Mesenchymal stem cell (in vitro differentiated cells and primary cell): ENCODE results near the gene LTC4S.
A peak's percentile ranks its signal among the peaks of the same experiment; 100 is the strongest.

Experiments
- DNase-seq: peaks from one replicate; pipeline ENCODE4 v3.0.0-alpha.2; 2013
- H2AFZ ChIP-seq: one replicate; pipeline ENCODE4 v1.6.1; 2013; ENCODE audit warnings: low read depth, mild to moderate bottlenecking, control low read depth, inconsistent platforms, low read length, moderate library complexity
- H2AK5ac ChIP-seq: 2 replicates; pipeline ENCODE4 v1.6.1; 2013; ENCODE audit warnings: low read length, moderate library complexity, mild to moderate bottlenecking, inconsistent platforms; ENCODE audit not compliant: severe bottlenecking
- H2BK120ac ChIP-seq: one replicate; pipeline ENCODE4 v1.6.1; 2013; ENCODE audit warnings: low read depth, mild to moderate bottlenecking, inconsistent platforms, low read length, moderate library complexity
- H2BK12ac ChIP-seq, 2 experiments: one replicate each; pipeline ENCODE4 v1.6.1; 2013; ENCODE audit warnings: inconsistent platforms in 2 of 2, low read length in 2 of 2, mild to moderate bottlenecking in 2 of 2, moderate library complexity in 2 of 2, control low read depth in 1 of 2
- H2BK15ac ChIP-seq: one replicate; pipeline ENCODE4 v1.6.1; 2013; ENCODE audit warnings: mild to moderate bottlenecking, low read depth, inconsistent platforms; ENCODE audit not compliant: poor library complexity, severe bottlenecking
- H2BK5ac ChIP-seq: 2 replicates; pipeline ENCODE4 v1.6.1; 2013; ENCODE audit warnings: low read depth, mild to moderate bottlenecking, low read length, control low read depth, inconsistent platforms; ENCODE audit not compliant: poor library complexity, severe bottlenecking
- H3K14ac ChIP-seq, 2 experiments: one replicate each; pipeline ENCODE4 v1.6.1; 2013; ENCODE audit warnings: inconsistent platforms in 2 of 2, low read length in 2 of 2, control low read depth in 1 of 2, mild to moderate bottlenecking in 1 of 2, moderate library complexity in 1 of 2
- H3K18ac ChIP-seq, 2 experiments: one replicate each; pipeline ENCODE4 v1.6.1; 2013; ENCODE audit warnings: inconsistent platforms in 2 of 2, low read length in 2 of 2, control low read depth in 1 of 2, low read depth in 1 of 2, mild to moderate bottlenecking in 1 of 2
- H3K23ac ChIP-seq, 2 experiments: one replicate each; pipeline ENCODE4 v1.6.1; 2013; ENCODE audit warnings: inconsistent platforms in 2 of 2, low read length in 2 of 2, mild to moderate bottlenecking in 2 of 2, moderate library complexity in 2 of 2, control low read depth in 1 of 2
- H3K27ac ChIP-seq: 2 replicates; pipeline ENCODE4 v1.5.1; 2013; ENCODE audit warnings: mild to moderate bottlenecking, moderate library complexity, low read length, control low read depth, inconsistent platforms; ENCODE audit not compliant: poor library complexity, severe bottlenecking
- H3K27me3 ChIP-seq, 2 experiments: 2 replicates each; pipeline versions ENCODE4 v1.6.1 to v1.7.0; 2013; ENCODE audit warnings: low read length in 2 of 2, mild to moderate bottlenecking in 2 of 2, moderate library complexity in 2 of 2, control low read depth in 1 of 2, inconsistent platforms in 1 of 2; ENCODE audit not compliant: control insufficient read depth in 1 of 2, insufficient read depth in 1 of 2
- H3K36me3 ChIP-seq, 2 experiments: 2 replicates each; pipeline versions ENCODE4 v1.6.1 to v1.7.0; 2013; ENCODE audit warnings: low read length in 2 of 2, control low read depth in 1 of 2, inconsistent platforms in 1 of 2, low read depth in 1 of 2, mild to moderate bottlenecking in 1 of 2; ENCODE audit not compliant: insufficient read depth in 2 of 2, control insufficient read depth in 1 of 2
- H3K4ac ChIP-seq, 2 experiments: one replicate each; pipeline ENCODE4 v1.6.1; 2013; ENCODE audit warnings: inconsistent platforms in 2 of 2, low read length in 2 of 2, mild to moderate bottlenecking in 2 of 2, moderate library complexity in 2 of 2, control low read depth in 1 of 2, low read depth in 1 of 2
- H3K4me1 ChIP-seq: 2 replicates; pipeline ENCODE4 v1.6.1; 2013; ENCODE audit warnings: low read depth, low read length, control low read depth; ENCODE audit not compliant: control insufficient read depth, insufficient read depth
- H3K4me2 ChIP-seq: 2 replicates; pipeline ENCODE4 v1.6.1; 2013; ENCODE audit warnings: low read length, mild to moderate bottlenecking, inconsistent platforms; ENCODE audit not compliant: poor library complexity, severe bottlenecking
- H3K4me3 ChIP-seq, 2 experiments: 2 replicates each; pipeline versions ENCODE4 v1.5.1 to v1.7.0; 2013; ENCODE audit warnings: low read length in 2 of 2, mild to moderate bottlenecking in 2 of 2, control low read depth in 1 of 2, low read depth in 1 of 2; ENCODE audit not compliant: insufficient read depth in 1 of 2
- H3K79me1 ChIP-seq: replicated peaks from 2 replicates; pipeline ENCODE4 v1.6.1; 2013; ENCODE audit warnings: mild to moderate bottlenecking, control low read depth, low read length, inconsistent platforms; ENCODE audit not compliant: poor library complexity, severe bottlenecking
- H3K9ac ChIP-seq: 2 replicates; pipeline ENCODE4 v1.7.0; 2013; ENCODE audit warnings: mild to moderate bottlenecking, low read length, moderate library complexity
- H3K9me3 ChIP-seq: 2 replicates; pipeline ENCODE4 v1.7.0; 2013; ENCODE audit warnings: mild to moderate bottlenecking, low read length; ENCODE audit not compliant: control insufficient read depth
- H4K8ac ChIP-seq: one replicate; pipeline ENCODE4 v1.6.1; 2013; ENCODE audit warnings: inconsistent platforms, mild to moderate bottlenecking, low read length, moderate library complexity
- H4K91ac ChIP-seq: one replicate; pipeline ENCODE4 v1.6.1; 2013; ENCODE audit warnings: mild to moderate bottlenecking, low read length, inconsistent platforms
- WGBS: methylation state at CpG from one replicate; pipeline ENCODE4 v1.1.7; 2013; ENCODE audit warnings: mixed read lengths; 5-methylcytosine and 5-hydroxymethylcytosine counted together

The LTC4S gene

GRCh38 chr5:179822444-179822990 lies 28.7 kb downstream of the LTC4S start:
- Histone ChIP-seq H2BK12ac (no peak overlapping the region), H2BK120ac (no peak overlapping the region), H4K8ac (no peak overlapping the region), H2BK15ac (no peak overlapping the region), H3K14ac (peak overlapping the region in 1 of 2 experiments; percentile 96), H2AFZ (no peak overlapping the region), H3K79me1 (peaks cover 13% of the 10 kb centered on the region), H3K4me1 (peaks cover 58% of the 10 kb centered on the region), H3K23ac (peak overlapping the region in 1 of 2 experiments; percentile 51), H2BK5ac (no peak overlapping the region), H3K27ac (no peak overlapping the region), H3K4me3 (peak overlapping the region; percentile 41 to 95), H3K18ac (peak overlapping the region in 1 of 2 experiments; percentile 21), H2AK5ac (no peak overlapping the region), H3K9ac (peak overlapping the region; percentile 96), H3K4me2 (peak overlapping the region; percentile 84), H3K36me3 (peaks cover 49 to 57% of the 10 kb centered on the region in 2 experiments), H3K27me3 (no peaks in the 10 kb centered on the region), H3K4ac (no peak overlapping the region), H3K9me3 (no peaks in the 10 kb centered on the region), H4K91ac (no peak overlapping the region)
- 80% methylated on average over 8 of the region's 8 CpGs for WGBS
- peak; percentile 24 for DNase-seq

GRCh38 chr5:179823937-179824744 lies 30.4 kb downstream of the LTC4S start:
- Histone ChIP-seq H2AK5ac (no peak overlapping the region), H3K27ac (no peak overlapping the region), H3K4ac (no peak overlapping the region), H3K4me3 (peak overlapping the region in 1 of 2 experiments; percentile 95), H3K27me3 (no peaks in the 10 kb centered on the region), H3K4me2 (no peak overlapping the region), H2BK15ac (no peak overlapping the region), H3K9ac (peak overlapping the region; percentile 96), H3K9me3 (no peaks in the 10 kb centered on the region), H2BK5ac (no peak overlapping the region), H2BK120ac (no peak overlapping the region), H4K91ac (no peak overlapping the region), H3K79me1 (peaks cover 14% of the 10 kb centered on the region), H2BK12ac (no peak overlapping the region), H3K23ac (no peak overlapping the region), H2AFZ (no peak overlapping the region), H3K4me1 (peaks cover 52% of the 10 kb centered on the region), H3K18ac (no peak overlapping the region), H4K8ac (peak overlapping the region; percentile 24), H3K36me3 (peaks cover 57 to 73% of the 10 kb centered on the region in 2 experiments), H3K14ac (peak overlapping the region in 1 of 2 experiments; percentile 29)
- DNase-seq, result no peak
- 95% methylated on average over 22 of the region's 22 CpGs for WGBS

GRCh38 chr5:179824745-179825112 lies 30.9 kb downstream of the LTC4S start:
- no peak for DNase-seq
- Histone ChIP-seq H3K9me3 (no peaks in the 10 kb centered on the region), H2BK12ac (no peak overlapping the region), H2AK5ac (no peak overlapping the region), H3K79me1 (peaks cover 15% of the 10 kb centered on the region), H4K8ac (no peak overlapping the region), H2BK5ac (no peak overlapping the region), H3K18ac (no peak overlapping the region), H2AFZ (no peak overlapping the region), H3K27me3 (no peaks in the 10 kb centered on the region), H2BK15ac (no peak overlapping the region), H3K23ac (no peak overlapping the region), H4K91ac (no peak overlapping the region), H3K36me3 (peaks cover 60 to 79% of the 10 kb centered on the region in 2 experiments), H3K4me3 (peak overlapping the region in 1 of 2 experiments; percentile 95), H3K27ac (no peak overlapping the region), H2BK120ac (no peak overlapping the region), H3K4me2 (no peak overlapping the region), H3K4ac (no peak overlapping the region), H3K14ac (no peak overlapping the region), H3K9ac (peak overlapping the region; percentile 96), H3K4me1 (peaks cover 47% of the 10 kb centered on the region)
- 76% methylated on average over 1 of the region's 3 CpGs for WGBS

- Histone ChIP-seq H3K27ac (no peak overlapping the region), H2BK5ac (no peak overlapping the region), H2BK120ac (no peak overlapping the region), H3K79me1 (peaks cover 15% of the 10 kb centered on the region), H3K9me3 (no peaks in the 10 kb centered on the region), H3K9ac (peak overlapping the region; percentile 96), H3K27me3 (no peaks in the 10 kb centered on the region), H4K91ac (no peak overlapping the region), H3K23ac (no peak overlapping the region), H3K4me3 (peak overlapping the region in 1 of 2 experiments; percentile 39), H2BK15ac (no peak overlapping the region), H3K18ac (no peak overlapping the region), H3K4me2 (no peak overlapping the region), H2AFZ (no peak overlapping the region), H3K14ac (no peak overlapping the region), H2BK12ac (no peak overlapping the region), H3K4ac (no peak overlapping the region), H3K4me1 (peaks cover 39% of the 10 kb centered on the region), H3K36me3 (peaks cover 69 to 89% of the 10 kb centered on the region in 2 experiments), H2AK5ac (no peak overlapping the region), H4K8ac (no peak overlapping the region)
- WGBS, result 93% methylated on average over 13 of the region's 13 CpGs
- DNase-seq, result peak; percentile 31
Measured at GRCh38 chr5:179825655-179826182, 31.9 kb downstream of the LTC4S start.
